K562 (cell line): ENCODE results near the gene MAST4. TPM values are rescaled to one million over a fixed set of nuclear protein-coding genes. Genes with fewer than 3 reads are reported as not detected.

Source experiments
- ATAC-seq: fragments of 200-7000 bp; cut with Tn5 transposase; 3 replicates; pipeline ENCODE4 v1.9.1; 2020; ENCODE audit warnings: moderate library complexity
- BruUV-seq: library from RNA; stranded (reverse); fragments of 400-500 nt; replicated peaks from 2 replicates; lab custom pipeline; 2021; lab: Mats Ljungman, UMichigan
- CTCF ChIA-PET: fragments of 300-600 bp; formaldehyde crosslinking; extraction: SDS; loops from one replicate; lab custom pipeline; 2021; ENCODE audit warnings: low intra/inter-chr PET ratio; lab: Yijun Ruan, JAX
- POLR2A ChIA-PET: fragments of 300-600, 350-650 bp; sonication (Branson Sonifier 250); formaldehyde crosslinking; extraction: SDS; loops from one replicate; lab custom pipeline; 2021; ENCODE audit warnings: antibody characterized with exemption, inconsistent platforms; lab: Yijun Ruan, JAX
- DNase-seq, 4 experiments: peaks; one replicate each; pipeline versions ENCODE4 v3.0.0 to v3.0.0-alpha.2; 2011 to 2018; ENCODE audit warnings: low spot score in 3 of 4, mixed read lengths in 3 of 4; ENCODE audit errors: extremely low read depth in 1 of 4
- FAIRE-seq: peaks from 2 replicates; lab custom pipeline; 2011; peaks lifted over from hg19 to GRCh38; lab: Jason Lieb, UNC
- H2AFZ ChIP-seq: 2 replicates; pipeline ENCODE4 v1.6.0; 2011; ENCODE audit warnings: low read depth, low read length, control low read depth, inconsistent platforms
- H3K27ac ChIP-seq: fragments of 200-600 bp; 3 replicates; pipeline ENCODE4 v1.8.0; 2011; ENCODE audit warnings: low read depth, mild to moderate bottlenecking, control low read depth, inconsistent platforms, low read length, moderate library complexity, mixed read lengths; ENCODE audit errors: extremely low read depth
- H3K27me3 ChIP-seq, 2 experiments: fragments of 300-600 bp in 1 of 2; 2 replicates in 1 of 2; 3 replicates in 1 of 2; pipeline versions ENCODE4 v1.6.0 to v1.8.0; 2011; ENCODE audit warnings: inconsistent platforms in 2 of 2, low read length in 2 of 2, mild to moderate bottlenecking in 1 of 2, mixed read lengths in 1 of 2, moderate library complexity in 1 of 2; ENCODE audit not compliant: control insufficient read depth in 2 of 2, insufficient read depth in 2 of 2
- H3K36me3 ChIP-seq: fragments of 300-600 bp; 3 replicates; pipeline ENCODE4 v1.8.0; 2011; ENCODE audit warnings: mild to moderate bottlenecking, low read length, inconsistent platforms; ENCODE audit not compliant: control insufficient read depth, insufficient read depth
- H3K4me1 ChIP-seq, 2 experiments: fragments of 200-600 bp in 1 of 2; replicated peaks in 1 of 2; 2 replicates in 1 of 2; 3 replicates in 1 of 2; pipeline versions ENCODE4 v1.5.1 to v1.8.0; 2011; ENCODE audit warnings: inconsistent platforms in 2 of 2, low read length in 2 of 2, mild to moderate bottlenecking in 1 of 2, mixed read lengths in 1 of 2, moderate library complexity in 1 of 2; ENCODE audit not compliant: control insufficient read depth in 2 of 2, insufficient read depth in 2 of 2
- H3K4me2 ChIP-seq: 2 replicates; pipeline ENCODE4 v1.6.1; 2011; ENCODE audit warnings: low read length, control low read depth, inconsistent platforms, mixed read lengths; ENCODE audit not compliant: insufficient read depth
- H3K4me3 ChIP-seq: fragments of 200-600 bp; sonication (generic), shearing (Covaris generic); 2 replicates; pipeline ENCODE4 v1.5.1; 2016; ENCODE audit warnings: control low read depth, inconsistent platforms
- H3K79me2 ChIP-seq: fragments of 200-600 bp; 3 replicates; pipeline ENCODE4 v1.8.0; 2011; ENCODE audit warnings: low read length, inconsistent platforms; ENCODE audit not compliant: control insufficient read depth, insufficient read depth
- H3K9ac ChIP-seq, 2 experiments: 2 replicates each; pipeline versions ENCODE4 v1.6.0 to v1.6.1; 2011; ENCODE audit warnings: low read depth in 2 of 2, low read length in 2 of 2, control low read depth in 1 of 2, inconsistent platforms in 1 of 2, mild to moderate bottlenecking in 1 of 2, mixed read lengths in 1 of 2; ENCODE audit not compliant: insufficient read depth in 1 of 2
- H3K9me1 ChIP-seq: one replicate; pipeline ENCODE4 v1.6.0; 2011; ENCODE audit warnings: inconsistent platforms, mild to moderate bottlenecking, low read length, moderate library complexity; ENCODE audit not compliant: control insufficient read depth, insufficient read depth
- H3K9me3 ChIP-seq: replicated peaks from 2 replicates; pipeline ENCODE4 v1.5.1; 2011; ENCODE audit warnings: low read depth, low read length, inconsistent platforms; ENCODE audit not compliant: control insufficient read depth, insufficient read depth
- H4K20me1 ChIP-seq: replicated peaks from 2 replicates; pipeline ENCODE4 v1.6.1; 2011; ENCODE audit warnings: low read length, inconsistent platforms, mixed read lengths; ENCODE audit not compliant: control insufficient read depth, insufficient read depth
- C11orf30 ChIP-seq: fragments of 450-650 bp; IDR thresholded peaks from 2 replicates; pipeline ENCODE4 v1.6.1; 2016; ENCODE audit warnings: low read depth, mild to moderate bottlenecking
- HNRNPLL ChIP-seq: fragments of 200-400 bp; formaldehyde crosslinking; IDR thresholded peaks from 2 replicates; pipeline ENCODE4 v1.6.1; 2017; ENCODE audit warnings: low read length, low read depth, mild to moderate bottlenecking; ENCODE audit not compliant: poor library complexity, severe bottlenecking
- U2AF2 ChIP-seq: fragments of 200-400 bp; formaldehyde crosslinking; optimal IDR thresholded peaks from 2 replicates; pipeline ENCODE3; 2017; ENCODE audit warnings: low read depth, mild to moderate bottlenecking, low read length
- WGBS: fragments of 100-300 bp; shearing (Covaris generic); methylation state at CpG from one replicate; pipeline ENCODE4 v1.1.6; 2016; ENCODE audit warnings: low coverage, mixed read lengths; ENCODE audit not compliant: insufficient coverage; ENCODE audit errors: missing lambda C conversion rate; 5-methylcytosine and 5-hydroxymethylcytosine counted together
- in situ Hi-C: fragments of 300-500 bp; cut with MboI; formaldehyde crosslinking; loops from 4 replicates; pipeline ENCODE4 v1.15.0; 2018; ENCODE audit warnings: inconsistent platforms, mixed read lengths
- intact Hi-C: fragments of 100-400 bp; cut with micrococcal nuclease; formaldehyde crosslinking; loops from 2 replicates; pipeline ENCODE4 v1.14.2; 2022
- polyA plus RNA-seq, 8 experiments: library from polyadenylated mRNA; depleted of rRNA in 4 of 8; stranded (reverse) in 5 of 8; unstranded in 3 of 8; fragments of >200 nt; fragmentation: Nextera tagmentation in 2 of 8; fragmentation: Illumina TruSeq in 1 of 8; extraction: Ambion mirVana in 2 of 8; extraction: Trizol in 1 of 8; gene quantifications; 2 replicates each; pipeline versions ENCODE4 v1.2.1 to v1.2.3, GENCODE V29; 2011 to 2014; ENCODE audit warnings: inconsistent platforms in 1 of 8, missing spikeins in 1 of 8
- total RNA-seq, 7 experiments: library from RNA; depleted of rRNA in 6 of 7; stranded (reverse); fragments of >200 nt in 6 of 7; fragmentation: Illumina TruSeq in 2 of 7; extraction: Trizol in 2 of 7; gene quantifications; 2 replicates each; pipeline versions ENCODE4 v1.2.1 to v1.2.3, GENCODE V29; 2011 to 2021; ENCODE audit warnings: low replicate concordance in 1 of 7
- TF ChIP-seq, protein P1 (sequence below): IDR thresholded peaks from 2 replicates; pipeline ENCODE4 v1.6.1; 2014; ENCODE audit warnings: antibody characterized with exemption
- TF ChIP-seq, protein P2 (sequence below): sonication (generic); formaldehyde crosslinking; IDR thresholded peaks from 2 replicates; pipeline ENCODE4 v1.9.0; 2022; ENCODE audit warnings: mild to moderate bottlenecking, missing genetic modification reagents

The MAST4 gene
- total and polyA plus RNA-seq, 9 of the 15 experiments (the other 6 are each of a cell fraction or from before 2014, with no cell fraction given): 0.88 to 10.1 (median 5.2) TPM

DNA sequence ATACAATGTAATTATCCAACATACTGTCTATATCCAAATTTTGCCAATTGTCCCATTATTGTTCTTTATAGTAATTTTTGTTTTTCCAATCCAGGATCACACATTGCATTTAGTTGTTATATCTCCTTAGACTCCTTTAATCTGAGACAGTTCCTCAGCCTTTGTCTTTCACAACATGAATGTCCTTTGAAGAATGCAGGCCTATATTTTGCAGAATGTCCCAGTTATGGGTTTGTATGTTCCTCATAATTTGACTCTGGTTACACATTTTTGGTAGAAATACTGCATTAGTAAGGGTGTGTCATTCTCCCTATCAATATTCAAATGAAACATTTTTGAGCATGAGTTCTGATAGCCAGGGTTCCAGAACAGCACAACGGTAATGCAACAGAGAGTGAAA, 593.7 kb downstream of the MAST4 start:
- no peak overlapping the region for H3K27ac ChIP-seq
- H3K9me1 ChIP-seq: no peaks in the 10 kb centered on the region
- ATAC-seq (no peak), FAIRE-seq (no peak), DNase-seq (no peak)
- H3K36me3 ChIP-seq: no peaks in the 10 kb centered on the region
- BruUV-seq: no TSS peak
- no peaks in the 10 kb centered on the region for H3K9me3 ChIP-seq
- 0% methylated on average over 1 of the region's 1 CpG for WGBS
- in situ Hi-C loops: no loop called here
- no peak overlapping the region for H3K4me2 ChIP-seq
- TF ChIP-seq, protein P1, sequence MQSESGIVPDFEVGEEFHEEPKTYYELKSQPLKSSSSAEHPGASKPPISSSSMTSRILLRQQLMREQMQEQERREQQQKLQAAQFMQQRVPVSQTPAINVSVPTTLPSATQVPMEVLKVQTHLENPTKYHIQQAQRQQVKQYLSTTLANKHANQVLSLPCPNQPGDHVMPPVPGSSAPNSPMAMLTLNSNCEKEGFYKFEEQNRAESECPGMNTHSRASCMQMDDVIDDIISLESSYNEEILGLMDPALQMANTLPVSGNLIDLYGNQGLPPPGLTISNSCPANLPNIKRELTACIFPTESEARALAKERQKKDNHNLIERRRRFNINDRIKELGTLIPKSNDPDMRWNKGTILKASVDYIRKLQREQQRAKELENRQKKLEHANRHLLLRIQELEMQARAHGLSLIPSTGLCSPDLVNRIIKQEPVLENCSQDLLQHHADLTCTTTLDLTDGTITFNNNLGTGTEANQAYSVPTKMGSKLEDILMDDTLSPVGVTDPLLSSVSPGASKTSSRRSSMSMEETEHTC: no peak
- TF ChIP-seq HNRNPLL (no peak), U2AF2 (no peak)
- H3K79me2 ChIP-seq: no peaks in the 10 kb centered on the region
- POLR2A ChIA-PET: no interaction called here
- intact Hi-C loops: no loop called here
- no peaks in the 10 kb centered on the region for H3K4me1 ChIP-seq
- no peak overlapping the region for H2AFZ ChIP-seq
- no peak overlapping the region for H3K4me3 ChIP-seq
- H4K20me1 ChIP-seq: no peaks in the 10 kb centered on the region; the same call in 1 of the 2 replicates
- CTCF ChIA-PET: no interaction called here
- H3K9ac ChIP-seq: no peak overlapping the region
- H3K27me3 ChIP-seq: peaks cover 10 to 14% of the 10 kb centered on the region in 2 experiments; a peak in 4 of 5 replicates

DNA sequence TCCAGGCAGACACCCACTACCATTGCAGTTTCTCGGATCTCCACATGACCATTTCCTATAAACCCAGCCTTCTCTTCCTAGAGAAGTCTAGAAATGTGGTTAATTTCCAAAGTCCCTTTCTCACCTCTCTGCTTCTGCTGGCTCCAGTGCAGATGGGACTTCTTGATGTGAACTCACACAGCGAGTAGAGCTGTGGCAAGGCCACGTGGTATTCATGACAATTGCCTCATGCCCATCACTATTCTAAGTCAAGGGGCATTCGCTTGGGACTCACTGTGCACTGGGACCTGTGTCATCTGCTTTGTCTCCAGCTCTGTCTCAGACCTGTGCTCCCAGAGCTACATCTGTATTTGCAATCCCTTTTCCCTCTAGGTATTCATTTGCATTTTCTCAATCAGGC, 594.2 kb downstream of the MAST4 start:
- TF ChIP-seq, protein P2, sequence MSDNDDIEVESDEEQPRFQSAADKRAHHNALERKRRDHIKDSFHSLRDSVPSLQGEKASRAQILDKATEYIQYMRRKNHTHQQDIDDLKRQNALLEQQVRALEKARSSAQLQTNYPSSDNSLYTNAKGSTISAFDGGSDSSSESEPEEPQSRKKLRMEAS: peak; percentile 15; the same call in 1 of the 2 replicates
- no peak for TF ChIP-seq C11orf30
- no peak for ATAC-seq
- no peak overlapping the region for H2AFZ ChIP-seq
- H3K9me1 ChIP-seq: no peaks in the 10 kb centered on the region
- H4K20me1 ChIP-seq: no peaks in the 10 kb centered on the region; the same call in 1 of the 2 replicates
- no peak overlapping the region for H3K4me3 ChIP-seq
- BruUV-seq: no TSS peak
- no peak overlapping the region for H3K9ac ChIP-seq
- in situ Hi-C loops (no loop called here), intact Hi-C loops (no loop called here)
- FAIRE-seq: no peak
- H3K27me3 ChIP-seq: peaks cover 9 to 11% of the 10 kb centered on the region in 2 experiments; a peak in 3 of 5 replicates
- POLR2A ChIA-PET: no interaction called here
- no peak for DNase-seq
- H3K4me2 ChIP-seq: no peak overlapping the region
- 0% methylated on average over 4 of the region's 4 CpGs for WGBS
- H3K27ac ChIP-seq: no peak overlapping the region
- CTCF ChIA-PET: no interaction called here
- no peaks in the 10 kb centered on the region for H3K4me1 ChIP-seq
- no peaks in the 10 kb centered on the region for H3K36me3 ChIP-seq
- H3K9me3 ChIP-seq: no peaks in the 10 kb centered on the region
- no peaks in the 10 kb centered on the region for H3K79me2 ChIP-seq
